CD4-positive, alpha-beta T cell (primary cell): ENCODE results near the gene SNRNP25. TPM values are rescaled to one million over a fixed set of nuclear protein-coding genes. Genes with fewer than 3 reads are reported as not detected.
"Not testable (repeated sequence)": the region's sequence is repeated elsewhere in the genome, so short reads cannot be mapped to it uniquely, and the experiment has no call there.

Experiments used
- ATAC-seq: fragments of 200-7000 bp; cut with Tn5 transposase; one replicate; pipeline ENCODE4 v1.10.0; 2022; ENCODE audit warnings: mild to moderate bottlenecking; ENCODE audit not compliant: poor library complexity
- CTCF ChIA-PET: fragments of 350-600 bp; sonication (Branson Sonifier 250); formaldehyde crosslinking; loops from one replicate; lab custom pipeline; 2021; ENCODE audit warnings: antibody characterized with exemption, inconsistent platforms; lab: Charles Lee
- POLR2A ChIA-PET: fragments of 350-600 bp; sonication (Branson Sonifier 250); formaldehyde crosslinking; loops from one replicate; lab custom pipeline; 2021; ENCODE audit warnings: antibody characterized with exemption, inconsistent platforms; lab: Charles Lee
- DNase-seq, 14 experiments: peaks; one replicate each; pipeline ENCODE4 v3.0.0-alpha.2; 2013 to 2020; ENCODE audit warnings: mixed read lengths in 2 of 14
- H3K27ac ChIP-seq, 2 donors: one replicate each; pipeline versions ENCODE4 v1.5.1 to v1.7.0; 2013; ENCODE audit warnings: low read length in 2 of 2, low read depth in 1 of 2, mild to moderate bottlenecking in 1 of 2
- H3K27me3 ChIP-seq, 2 experiments: 1 replicate in 1 of 2; 2 replicates in 1 of 2; pipeline versions ENCODE4 v1.6.1 to v1.7.0; 2013; ENCODE audit warnings: low read length in 2 of 2, control low read depth in 1 of 2, mild to moderate bottlenecking in 1 of 2, moderate library complexity in 1 of 2; ENCODE audit not compliant: insufficient read depth in 2 of 2, control insufficient read depth in 1 of 2
- H3K36me3 ChIP-seq: one replicate; pipeline ENCODE4 v1.6.1; 2013; ENCODE audit warnings: low read length, control low read depth; ENCODE audit not compliant: insufficient read depth
- H3K4me1 ChIP-seq: one replicate; pipeline ENCODE4 v1.6.1; 2013; ENCODE audit warnings: low read length, control low read depth; ENCODE audit not compliant: insufficient read depth
- H3K4me3 ChIP-seq: one replicate; pipeline ENCODE4 v1.5.1; 2013; ENCODE audit warnings: mild to moderate bottlenecking, low read length, moderate library complexity
- H3K9me3 ChIP-seq, 2 experiments: 1 replicate in 1 of 2; 2 replicates in 1 of 2; pipeline versions ENCODE4 v1.6.1 to v1.7.0; 2013; ENCODE audit warnings: low read length in 2 of 2, mild to moderate bottlenecking in 2 of 2, control low read depth in 1 of 2, moderate library complexity in 1 of 2; ENCODE audit not compliant: control insufficient read depth in 1 of 2, insufficient read depth in 1 of 2
- H3K27ac Mint-ChIP-seq: one replicate; pipeline ENCODE4 v1.8.0; 2020; ENCODE audit warnings: mixed read lengths
- H3K27me3 Mint-ChIP-seq: one replicate; pipeline ENCODE4 v1.8.0; 2021; ENCODE audit warnings: mixed read lengths
- H3K36me3 Mint-ChIP-seq: one replicate; pipeline ENCODE4 v1.8.0; 2021; ENCODE audit warnings: low read depth, mixed read lengths
- H3K4me1 Mint-ChIP-seq: one replicate; pipeline ENCODE4 v1.8.0; 2021; ENCODE audit warnings: low read depth, mixed read lengths
- H3K4me3 Mint-ChIP-seq: one replicate; pipeline ENCODE4 v1.8.0; 2020; ENCODE audit warnings: mild to moderate bottlenecking, mixed read lengths
- H3K9me3 Mint-ChIP-seq: one replicate; pipeline ENCODE4 v1.8.0; 2020; ENCODE audit warnings: mixed read lengths
- intact Hi-C, 2 experiments: fragments of 100-400 bp; cut with DNase I in 1 of 2; cut with micrococcal nuclease in 1 of 2; formaldehyde crosslinking; loops; one replicate each; pipeline versions ENCODE4 v1.15.1 to v1.9.0; 2023 to 2025; cut with DNase I, micrococcal nuclease
- total RNA-seq, 174 experiments: library from RNA in 2 of 174; stranded (reverse) in 2 of 174; gene quantifications; one replicate each; pipeline ENCODE4 v1.2.3 and lab custom pipeline; 2021 to 2026
- TF ChIP-seq, protein P1 (sequence below): fragments of 200-600 bp; IDR thresholded peaks from one replicate; pipeline ENCODE4 v1.8.0; 2022; ENCODE audit warnings: antibody characterized with exemption, mild to moderate bottlenecking

The SNRNP25 gene
- total RNA-seq, 2 experiments from 2014 or later, result 4.8 to 5.1 TPM

- H3K27me3 ChIP-seq, result no peaks in the 10 kb centered on the region
- no peak for DNase-seq
- POLR2A ChIA-PET, result no interaction called here
- H3K36me3 Mint-ChIP-seq, result no peaks in the 10 kb centered on the region
- H3K36me3 ChIP-seq, result no peaks in the 10 kb centered on the region
- CTCF ChIA-PET, result no interaction called here
- H3K27me3 Mint-ChIP-seq, result no peaks in the 10 kb centered on the region
- peaks cover 25% of the 10 kb centered on the region for H3K4me1 Mint-ChIP-seq
- no peak overlapping the region for H3K4me3 Mint-ChIP-seq
- intact Hi-C loops, result no loop called here
- no peaks in the 10 kb centered on the region for H3K9me3 Mint-ChIP-seq
- ATAC-seq, result no peak
- TF ChIP-seq, protein P1, sequence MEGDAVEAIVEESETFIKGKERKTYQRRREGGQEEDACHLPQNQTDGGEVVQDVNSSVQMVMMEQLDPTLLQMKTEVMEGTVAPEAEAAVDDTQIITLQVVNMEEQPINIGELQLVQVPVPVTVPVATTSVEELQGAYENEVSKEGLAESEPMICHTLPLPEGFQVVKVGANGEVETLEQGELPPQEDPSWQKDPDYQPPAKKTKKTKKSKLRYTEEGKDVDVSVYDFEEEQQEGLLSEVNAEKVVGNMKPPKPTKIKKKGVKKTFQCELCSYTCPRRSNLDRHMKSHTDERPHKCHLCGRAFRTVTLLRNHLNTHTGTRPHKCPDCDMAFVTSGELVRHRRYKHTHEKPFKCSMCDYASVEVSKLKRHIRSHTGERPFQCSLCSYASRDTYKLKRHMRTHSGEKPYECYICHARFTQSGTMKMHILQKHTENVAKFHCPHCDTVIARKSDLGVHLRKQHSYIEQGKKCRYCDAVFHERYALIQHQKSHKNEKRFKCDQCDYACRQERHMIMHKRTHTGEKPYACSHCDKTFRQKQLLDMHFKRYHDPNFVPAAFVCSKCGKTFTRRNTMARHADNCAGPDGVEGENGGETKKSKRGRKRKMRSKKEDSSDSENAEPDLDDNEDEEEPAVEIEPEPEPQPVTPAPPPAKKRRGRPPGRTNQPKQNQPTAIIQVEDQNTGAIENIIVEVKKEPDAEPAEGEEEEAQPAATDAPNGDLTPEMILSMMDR, result no peak
- H3K4me3 ChIP-seq, result no peak overlapping the region
- H3K27ac Mint-ChIP-seq, result no peak overlapping the region
- H3K4me1 ChIP-seq, result peaks cover 20% of the 10 kb centered on the region
- H3K9me3 ChIP-seq, result no peaks in the 10 kb centered on the region
- H3K27ac ChIP-seq, result no peak overlapping the region
Observed at GRCh38 chr16:35678-36305, 17.8 kb upstream of the SNRNP25 start.

- H3K4me1 Mint-ChIP-seq, result peaks cover 25% of the 10 kb centered on the region
- no peaks in the 10 kb centered on the region for H3K27me3 Mint-ChIP-seq
Observed at GRCh38 chr16:36336-36984, 17.2 kb upstream of the SNRNP25 start.

GRCh38 chr16:37511-37910, 16.1 kb upstream of the SNRNP25 start:
- no peaks in the 10 kb centered on the region for H3K9me3 Mint-ChIP-seq
- H3K27me3 Mint-ChIP-seq, result no peaks in the 10 kb centered on the region
- CTCF ChIA-PET, result no interaction called here
- Histone ChIP-seq H3K36me3 (peaks cover 3% of the 10 kb centered on the region), H3K4me3 (no peak overlapping the region), H3K4me1 (peaks cover 28% of the 10 kb centered on the region), H3K27ac (no peak overlapping the region), H3K27me3 (no peaks in the 10 kb centered on the region), H3K9me3 (no peaks in the 10 kb centered on the region)
- TF ChIP-seq, protein P1, result no peak
- intact Hi-C loops, result no loop called here
- no peak overlapping the region for H3K27ac Mint-ChIP-seq
- no peak overlapping the region for H3K4me3 Mint-ChIP-seq
- ATAC-seq, result no peak
- H3K36me3 Mint-ChIP-seq, result peaks cover 16% of the 10 kb centered on the region
- DNase-seq, result no peak
- POLR2A ChIA-PET, result no interaction called here
- peaks cover 34% of the 10 kb centered on the region for H3K4me1 Mint-ChIP-seq

More at GRCh38 chr16:36336-36984, 17.2 kb upstream of the SNRNP25 start:
- Histone ChIP-seq H3K27me3 (no peaks in the 10 kb centered on the region), H3K27ac (no peak overlapping the region), H3K36me3 (no peaks in the 10 kb centered on the region), H3K4me3 (no peak overlapping the region), H3K9me3 (no peaks in the 10 kb centered on the region), H3K4me1 (peaks cover 20% of the 10 kb centered on the region)
- intact Hi-C loops, result no loop called here
- H3K27ac Mint-ChIP-seq, result no peak overlapping the region
- no peak for ATAC-seq
- TF ChIP-seq, protein P1, result no peak
- no peak for DNase-seq
- peaks cover 6% of the 10 kb centered on the region for H3K36me3 Mint-ChIP-seq
- CTCF ChIA-PET, result no interaction called here
- POLR2A ChIA-PET, result no interaction called here
- no peak overlapping the region for H3K4me3 Mint-ChIP-seq
- no peaks in the 10 kb centered on the region for H3K9me3 Mint-ChIP-seq

DNA sequence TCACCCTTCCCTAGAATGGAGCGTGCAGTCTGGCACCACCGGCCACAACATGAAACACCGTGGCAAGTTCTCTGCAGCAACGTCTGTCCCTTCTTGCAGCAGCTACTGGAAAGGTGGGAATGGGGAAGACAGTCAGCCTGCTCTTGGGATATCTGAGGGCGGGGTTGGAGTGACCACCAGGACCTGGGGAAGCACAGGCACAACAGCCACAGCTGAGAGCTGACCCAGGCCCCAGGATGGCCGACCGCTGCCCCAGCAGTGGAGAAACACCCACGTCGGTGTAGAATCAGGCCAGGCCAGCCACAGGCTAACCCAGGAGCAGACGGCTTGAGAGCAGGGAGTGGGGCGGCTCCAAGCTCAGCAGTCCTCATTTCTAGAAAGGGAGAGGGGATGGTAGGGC, 15.4 kb upstream of the SNRNP25 start:
- H3K27me3 Mint-ChIP-seq, H3K27ac ChIP-seq, intact Hi-C loops, H3K9me3 Mint-ChIP-seq, H3K9me3 ChIP-seq, ATAC-seq, H3K4me3 ChIP-seq, DNase-seq, H3K4me3 Mint-ChIP-seq, H3K27me3 ChIP-seq, H3K27ac Mint-ChIP-seq, H3K36me3 ChIP-seq: not testable (repeated sequence)
- Mint-ChIP-seq H3K36me3 (peaks cover 23% of the 10 kb centered on the region), H3K4me1 (peaks cover 40% of the 10 kb centered on the region)
- ChIA-PET POLR2A (interaction anchor here (1.4 kb wide), 1 partner anchor 15 kb away, joined by 6 read pairs; the partner anchor contains the start of genes POLR3K and SNRNP25), CTCF (interaction anchor here (2.5 kb wide), 1 partner anchor 27 kb away, joined by 8 read pairs; no protein-coding TSS in a partner anchor)
- H3K4me1 ChIP-seq, result peaks cover 33% of the 10 kb centered on the region
